Hematopoietic multipotent progenitor cell (in vitro differentiated cells): ENCODE measurements around the gene ARFRP1. TPM values are rescaled to one million over a fixed set of nuclear protein-coding genes. Genes with fewer than 3 reads are reported as not detected.
A peak's percentile ranks its signal among the peaks of the same experiment; 100 is the strongest.

Experiments used
- DNase-seq, 3 donors: peaks; one replicate each; pipeline ENCODE4 v3.0.0-alpha.2; 2011 to 2015; ENCODE audit warnings: low read depth in 2 of 3, low spot score in 2 of 3
- total RNA-seq: library from RNA; depleted of rRNA; stranded (reverse); fragments of >200 nt; gene quantifications from one replicate; pipeline ENCODE4 v1.2.3, GENCODE V29; 2012

Gene ARFRP1
- total RNA-seq, 1 donor = 52.0 TPM

GRCh38 chr20:63693083-63693732 is 14.6 kb downstream of the ARFRP1 start:
- no peak for DNase-seq

DNA sequence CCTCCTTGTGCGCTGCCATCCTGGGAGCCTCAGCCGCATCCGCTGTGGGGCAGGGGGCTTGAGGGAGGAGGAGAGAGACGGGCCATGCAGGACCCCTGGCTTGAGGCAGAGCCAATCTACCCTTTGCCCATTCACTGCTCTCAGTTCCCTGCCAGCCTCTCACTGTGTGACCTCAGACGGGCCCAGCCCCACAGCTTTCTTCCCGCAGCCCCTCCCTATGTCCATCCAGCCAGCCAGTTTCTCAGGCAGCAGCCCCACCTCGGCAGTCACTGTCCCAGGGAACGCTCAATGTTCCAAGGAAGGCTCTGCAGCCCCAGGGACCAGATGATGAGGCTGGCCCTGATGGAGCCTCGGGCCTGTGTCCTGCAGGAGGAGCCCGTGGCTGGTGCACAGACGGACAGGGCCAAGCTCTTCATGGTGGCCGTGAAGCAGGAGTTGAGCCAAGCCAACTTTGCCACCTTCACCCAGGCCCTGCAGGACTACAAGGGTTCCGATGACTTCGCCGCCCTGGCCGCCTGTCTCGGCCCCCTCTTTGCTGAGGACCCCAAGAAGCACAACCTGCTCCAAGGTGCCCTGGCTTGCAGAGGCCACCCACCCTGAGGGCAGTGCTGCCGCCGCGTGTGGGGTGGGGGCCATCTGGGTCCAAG is 15.2 kb downstream of the ARFRP1 start:
- DNase-seq = no peak

- DNase-seq = no peak
These were observed 15.9 kb downstream of the ARFRP1 start for GRCh38 chr20:63691711-63692435.

DNA sequence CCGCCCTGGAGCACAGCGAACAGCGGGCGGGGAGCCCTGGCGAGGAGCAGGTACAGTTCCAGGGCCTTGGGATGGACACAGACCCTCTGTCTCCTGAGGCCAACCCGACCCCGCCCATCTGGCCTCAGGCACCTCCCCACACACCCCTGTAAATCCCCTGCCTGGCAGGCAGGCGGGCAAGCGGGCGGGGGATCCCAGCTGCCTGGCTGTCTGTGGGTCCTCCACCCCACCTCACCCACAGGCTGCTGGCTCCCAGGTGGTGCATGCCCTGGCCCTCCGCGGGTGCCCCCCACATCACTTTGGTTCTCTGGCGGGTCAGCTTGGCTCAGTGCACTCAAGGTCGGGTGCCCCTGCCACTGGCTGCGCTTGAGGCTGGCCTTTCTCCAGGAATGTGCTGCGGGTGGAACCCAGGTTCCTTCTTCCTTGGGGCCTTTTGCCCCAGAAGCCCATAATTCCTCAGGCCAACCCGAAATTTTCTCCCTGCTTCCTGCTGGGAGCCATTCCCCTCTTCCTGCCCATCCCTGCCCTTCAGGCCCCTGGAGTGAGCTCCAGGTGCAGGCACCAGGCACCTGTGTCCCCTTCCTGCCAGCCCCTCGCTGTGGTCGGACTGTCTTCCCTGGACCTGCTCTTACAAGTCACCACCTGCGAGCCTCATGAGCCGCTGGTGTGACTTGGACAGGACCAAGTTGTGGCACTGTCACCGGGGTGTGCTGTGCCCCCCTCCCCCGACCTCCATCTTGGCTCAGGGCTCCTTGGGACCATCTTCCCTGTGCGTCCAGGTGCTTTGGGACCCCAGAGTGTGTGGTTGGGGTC is 16.7 kb downstream of the ARFRP1 start:
- DNase-seq = no peak

GRCh38 chr20:63690003-63690897 is 17.5 kb downstream of the ARFRP1 start:
- DNase-seq = no peak

- no peak for DNase-seq
These were observed 18.5 kb downstream of the ARFRP1 start for GRCh38 chr20:63689046-63690002.

DNA sequence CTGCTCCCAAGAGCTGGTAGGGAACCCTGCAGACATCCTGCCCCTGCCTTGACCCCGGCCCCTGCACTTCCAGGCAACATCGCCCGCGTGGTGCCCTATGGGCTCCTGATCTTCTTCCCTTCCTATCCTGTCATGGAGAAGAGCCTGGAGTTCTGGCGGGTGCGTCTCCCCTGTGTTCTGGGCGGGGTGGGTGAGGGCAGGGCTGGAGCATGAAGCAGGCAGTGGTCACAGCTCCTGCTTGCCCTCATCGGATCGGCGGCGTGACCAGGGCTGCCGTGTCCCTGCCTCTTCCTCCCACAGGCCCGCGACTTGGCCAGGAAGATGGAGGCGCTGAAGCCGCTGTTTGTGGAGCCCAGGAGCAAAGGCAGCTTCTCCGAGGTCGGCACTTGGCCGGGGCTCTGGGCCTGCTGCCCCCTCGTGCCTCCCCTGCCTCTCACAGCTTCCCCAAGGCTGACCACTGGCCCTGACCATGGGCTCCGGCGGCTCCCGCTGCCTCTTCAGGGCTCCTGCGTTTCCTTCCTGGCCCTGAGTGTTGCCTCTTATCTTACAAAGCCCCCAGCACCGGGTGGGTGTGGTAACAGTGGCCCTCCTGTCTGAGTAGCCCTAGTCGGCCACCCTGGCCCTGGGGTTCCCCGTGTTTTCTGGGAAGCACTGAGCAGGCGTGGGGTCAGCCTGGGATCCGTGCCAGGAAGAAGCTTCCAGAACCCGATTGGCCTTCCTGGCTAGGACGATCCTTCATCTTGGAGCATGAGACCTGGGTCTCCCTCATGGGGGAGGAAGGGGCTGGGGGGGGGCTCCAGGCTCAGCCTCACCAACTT is 19.3 kb downstream of the ARFRP1 start:
- DNase-seq = no peak

- no peak for DNase-seq
These were observed 20.2 kb downstream of the ARFRP1 start for GRCh38 chr20:63687419-63688178.

DNA sequence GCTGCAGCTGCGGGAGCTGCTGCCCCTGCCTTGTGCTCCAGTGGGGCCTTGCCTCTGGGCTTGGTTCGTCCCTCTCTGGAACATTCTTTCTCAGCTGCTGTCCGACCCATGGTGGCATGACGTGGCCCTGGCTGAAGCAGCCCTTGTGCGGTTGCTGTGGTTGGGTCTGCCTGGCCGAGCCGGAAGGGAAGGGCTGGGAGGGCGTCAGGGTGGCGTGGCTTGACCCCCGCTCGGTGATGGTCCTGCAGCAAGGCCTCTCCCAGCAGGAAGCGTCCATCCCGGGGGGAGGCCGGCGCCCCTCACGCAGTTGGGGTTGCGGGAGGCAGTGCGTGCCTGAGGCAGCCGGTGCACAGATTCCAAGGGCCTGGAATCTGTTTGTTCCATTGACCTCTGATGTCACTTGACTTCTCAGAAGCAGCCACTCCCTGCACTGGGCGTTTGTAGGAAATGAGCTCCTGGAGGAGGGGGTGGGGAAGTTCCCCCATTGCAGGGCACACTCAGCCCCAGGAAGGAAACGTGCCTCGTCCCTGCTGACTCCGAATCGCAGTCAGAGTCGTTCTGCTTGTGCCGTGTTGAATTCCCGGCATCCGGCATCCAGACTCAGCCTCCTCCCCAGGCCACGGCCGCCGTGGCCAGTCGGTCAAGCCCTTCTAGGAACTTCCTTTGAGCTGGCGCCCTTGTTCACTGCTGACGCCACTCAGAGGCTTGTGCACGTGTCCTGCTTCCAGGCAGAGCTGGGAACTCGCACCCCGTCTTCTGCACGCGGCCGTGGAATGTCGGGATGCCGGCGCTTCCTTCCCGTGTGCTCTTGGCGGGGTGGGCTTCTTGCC is 21.1 kb downstream of the ARFRP1 start:
- peak in 2 of 3 donors; percentile 53 to 54 for DNase-seq

DNA sequence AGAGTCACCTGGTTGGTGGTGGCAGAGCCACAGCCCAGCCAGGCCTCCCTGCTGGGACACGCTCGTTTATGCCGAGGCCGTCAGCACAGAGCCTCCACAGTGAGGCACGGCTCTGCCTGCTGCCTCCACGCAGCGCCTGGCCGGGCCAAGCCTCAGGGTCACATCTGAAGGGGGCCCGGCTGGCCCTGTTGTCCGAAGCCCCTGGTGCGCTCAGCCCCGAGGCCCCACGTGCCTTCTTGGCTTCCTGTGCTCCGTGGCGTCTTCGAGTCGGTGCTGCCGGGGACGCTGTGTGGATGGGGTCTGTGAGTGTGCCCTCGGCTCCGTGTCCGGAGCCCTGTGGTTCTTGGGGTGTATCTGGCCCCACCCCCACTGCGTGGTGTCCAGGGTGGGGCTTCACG is 21.7 kb downstream of the ARFRP1 start:
- no peak for DNase-seq

DNA sequence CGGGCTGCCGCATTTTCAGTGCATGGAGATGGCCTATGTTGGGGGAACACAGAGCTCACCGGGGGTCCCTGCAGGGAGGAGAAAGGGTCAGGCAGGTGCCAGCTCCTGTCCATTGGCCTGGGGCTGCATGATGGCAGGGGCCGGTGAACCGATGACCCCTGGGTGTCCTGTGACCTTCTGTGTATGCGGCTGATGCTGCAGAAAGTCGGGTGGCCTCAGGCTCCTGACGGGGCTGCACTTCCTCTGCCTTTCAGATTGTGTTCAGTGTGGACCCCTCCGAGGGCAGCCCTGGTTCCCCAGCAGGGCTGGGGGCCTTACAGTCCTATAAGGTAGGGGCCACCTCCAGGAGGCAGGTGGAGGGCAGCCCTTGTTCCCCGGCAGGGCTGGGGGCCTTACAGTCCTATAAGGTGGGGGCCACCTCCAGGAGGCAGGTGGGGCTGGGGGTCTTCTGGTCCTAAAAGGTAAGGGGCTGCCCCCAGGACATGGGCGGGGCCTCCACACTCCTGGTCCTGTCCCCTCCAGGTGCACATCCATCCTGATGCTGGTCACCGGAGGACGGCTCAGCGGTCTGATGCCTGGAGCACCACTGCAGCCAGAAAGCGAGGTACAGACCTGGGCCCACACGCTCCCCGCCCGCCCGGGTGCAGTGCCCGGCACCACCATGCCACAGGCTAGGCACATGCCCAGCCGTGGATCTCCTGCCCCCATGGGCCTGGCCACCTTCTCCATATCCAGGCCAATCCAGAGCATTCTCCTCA is 22.3 kb downstream of the ARFRP1 start:
- no peak for DNase-seq

DNA sequence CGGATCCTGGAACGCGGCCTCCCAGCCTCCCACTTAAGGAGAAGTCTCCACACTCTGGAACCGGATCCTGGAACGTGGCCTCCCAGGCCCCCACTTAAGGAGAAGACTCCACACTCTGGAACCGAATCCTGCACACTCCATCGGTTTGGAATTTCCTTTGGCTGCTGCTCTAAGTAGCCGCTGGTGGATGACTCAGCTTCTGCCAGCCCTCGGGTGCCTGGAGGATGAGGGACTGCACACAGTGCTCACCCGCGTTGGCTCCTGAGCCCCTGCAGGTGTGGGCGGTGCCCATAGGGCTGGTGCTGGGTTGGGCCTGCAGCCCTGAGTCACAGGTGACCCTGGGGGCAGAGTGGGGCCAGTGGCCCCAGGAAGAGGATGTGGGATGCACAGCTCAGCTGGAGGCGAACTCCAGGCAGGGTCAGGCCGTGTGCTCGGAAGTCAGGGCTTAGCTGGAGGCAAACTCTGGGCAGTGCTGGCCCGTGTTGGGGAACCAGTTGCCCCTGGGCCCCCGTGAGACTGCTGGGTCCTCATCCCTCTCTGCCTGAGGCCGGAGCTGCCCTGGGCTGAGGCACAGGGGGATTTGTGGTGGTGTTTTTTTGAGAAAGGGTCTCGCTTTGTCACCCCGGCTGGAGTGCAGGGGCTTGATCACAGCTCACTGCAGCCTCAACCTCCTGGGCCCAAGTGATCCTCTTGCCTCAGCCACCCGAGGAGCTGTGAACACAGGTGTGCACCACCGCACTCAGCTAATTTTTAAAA is 25.2 kb downstream of the ARFRP1 start:
- no peak for DNase-seq

- DNase-seq = no peak
These were observed 26.1 kb downstream of the ARFRP1 start for GRCh38 chr20:63681609-63682142.

- DNase-seq = no peak
These were observed 26.7 kb downstream of the ARFRP1 start for GRCh38 chr20:63680857-63681608.
